22Rv1 (cell line): ENCODE measurements around the gene FAM229A.

ENCODE experiments used
- ZFX ChIP-seq: fragments of 450-650 bp; IDR thresholded peaks from 2 replicates; pipeline ENCODE4 v1.6.1; 2017; ENCODE audit warnings: antibody characterized with exemption, borderline replicate concordance
- TF ChIP-seq, protein P1 (sequence below): fragments of 450-650 bp; IDR thresholded peaks from 2 replicates; pipeline ENCODE4 v1.5.1; 2017; ENCODE audit warnings: mild to moderate bottlenecking

DNA sequence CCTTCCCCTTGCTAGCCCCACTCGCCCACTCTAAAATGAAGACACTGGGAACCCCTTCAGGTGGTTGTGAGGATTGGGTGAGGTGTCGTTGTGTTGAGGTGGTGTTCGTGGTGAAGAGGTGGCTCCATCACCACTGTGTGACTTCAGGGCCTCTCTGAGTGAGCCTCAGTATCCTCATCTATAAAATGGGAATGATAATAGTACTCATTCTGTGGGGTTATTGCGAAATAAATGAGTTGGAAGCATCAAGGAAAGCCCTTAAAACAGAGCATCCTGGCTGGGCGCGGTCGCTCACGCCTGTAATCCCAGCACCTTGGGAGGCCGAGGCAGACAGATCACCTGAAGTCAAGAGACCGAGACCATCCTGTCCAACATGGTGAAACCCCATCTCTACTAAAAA, 19.6 kb downstream of the FAM229A start:
- TF ChIP-seq, protein P1, sequence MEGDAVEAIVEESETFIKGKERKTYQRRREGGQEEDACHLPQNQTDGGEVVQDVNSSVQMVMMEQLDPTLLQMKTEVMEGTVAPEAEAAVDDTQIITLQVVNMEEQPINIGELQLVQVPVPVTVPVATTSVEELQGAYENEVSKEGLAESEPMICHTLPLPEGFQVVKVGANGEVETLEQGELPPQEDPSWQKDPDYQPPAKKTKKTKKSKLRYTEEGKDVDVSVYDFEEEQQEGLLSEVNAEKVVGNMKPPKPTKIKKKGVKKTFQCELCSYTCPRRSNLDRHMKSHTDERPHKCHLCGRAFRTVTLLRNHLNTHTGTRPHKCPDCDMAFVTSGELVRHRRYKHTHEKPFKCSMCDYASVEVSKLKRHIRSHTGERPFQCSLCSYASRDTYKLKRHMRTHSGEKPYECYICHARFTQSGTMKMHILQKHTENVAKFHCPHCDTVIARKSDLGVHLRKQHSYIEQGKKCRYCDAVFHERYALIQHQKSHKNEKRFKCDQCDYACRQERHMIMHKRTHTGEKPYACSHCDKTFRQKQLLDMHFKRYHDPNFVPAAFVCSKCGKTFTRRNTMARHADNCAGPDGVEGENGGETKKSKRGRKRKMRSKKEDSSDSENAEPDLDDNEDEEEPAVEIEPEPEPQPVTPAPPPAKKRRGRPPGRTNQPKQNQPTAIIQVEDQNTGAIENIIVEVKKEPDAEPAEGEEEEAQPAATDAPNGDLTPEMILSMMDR = no peak
- TF ChIP-seq ZFX = no peak
